Umbilical cord (tissue), 1 donor: Measurements from ENCODE around the gene COPS7B. TPM values are rescaled to one million over a fixed set of nuclear protein-coding genes. Genes with fewer than 3 reads are reported as not detected.

Experiments used
- total RNA-seq: library from RNA; depleted of rRNA; stranded (reverse); fragments of >200 nt; gene quantifications from one replicate; pipeline ENCODE4 v1.2.3, GENCODE V29; 2014; ENCODE audit warnings: low replicate concordance; ENCODE audit not compliant: insufficient read depth

The COPS7B gene
- total RNA-seq, 1 donor from 2014 or later: 18.3 TPM

Other genes starting within 250 kb of the COPS7B start
- 0.48 TPM for gene TEX44, start 193.6 kb upstream of the COPS7B start, total RNA-seq
- 622 TPM for gene PTMA, start 77.9 kb upstream of the COPS7B start, total RNA-seq
- 13.5 TPM for gene PDE6D, start 5.2 kb upstream of the COPS7B start, total RNA-seq
- not detected for gene NPPC, start 140.0 kb downstream of the COPS7B start, total RNA-seq
- gene DIS3L2, start 175.3 kb downstream of the COPS7B start, total RNA-seq: 46.0 TPM